ENCODE measurements around the gene MYL12B.
A peak's percentile ranks its signal among the peaks of the same experiment; 100 is the strongest.
"Not testable (repeated sequence)": the region's sequence is repeated elsewhere in the genome, so short reads cannot be mapped to it uniquely, and the experiment has no call there.

Gene MYL12B

GRCh38 chr18:3261373-3262233 lies at the start of gene MYL12B:
TSS of gene MYL12B (plus strand) at chr18:3262133. CDS start at chr18:3272899, 10,766 bp downstream.
- peak; percentile 73 for DNase-seq (ENCODE audit: low read depth)

GRCh38 chr18:3212657-3213056 lies 49.3 kb upstream of the MYL12B start:
- no peak for DNase-seq (ENCODE audit: low read depth)

GRCh38 chr18:3213300-3214059 lies 48.5 kb upstream of the MYL12B start:
- DNase-seq (ENCODE audit: low read depth): no peak

GRCh38 chr18:3214855-3215637 lies 46.9 kb upstream of the MYL12B start:
- DNase-seq (ENCODE audit: low read depth): no peak

GRCh38 chr18:3216987-3217386 lies 44.9 kb upstream of the MYL12B start:
- DNase-seq (ENCODE audit: low read depth): no peak

GRCh38 chr18:3217948-3218647 lies 43.8 kb upstream of the MYL12B start:
- DNase-seq (ENCODE audit: low read depth): no peak

- no peak for DNase-seq (ENCODE audit: low read depth)
Measured at GRCh38 chr18:3218819-3219218, 43.1 kb upstream of the MYL12B start.

- DNase-seq (ENCODE audit: low read depth): no peak
Measured at GRCh38 chr18:3219241-3219630, 42.7 kb upstream of the MYL12B start.

- DNase-seq (ENCODE audit: low read depth): no peak
Measured at GRCh38 chr18:3219631-3220335, 42.1 kb upstream of the MYL12B start, which contains the start of gene MYOM1. TSS of gene MYOM1 (minus strand) at chr18:3219968. CDS start at chr18:3215223, 4,745 bp downstream.

- not testable (repeated sequence) for DNase-seq (ENCODE audit: low read depth)
Measured at GRCh38 chr18:3220868-3221267, 41.1 kb upstream of the MYL12B start.

- no peak for DNase-seq (ENCODE audit: low read depth)
Measured at GRCh38 chr18:3221496-3221895, 40.4 kb upstream of the MYL12B start.

- no peak for DNase-seq (ENCODE audit: low read depth)
Measured at GRCh38 chr18:3223356-3223755, 38.6 kb upstream of the MYL12B start.

- DNase-seq (ENCODE audit: low read depth): no peak
Measured at GRCh38 chr18:3224223-3224622, 37.7 kb upstream of the MYL12B start.

- no peak for DNase-seq (ENCODE audit: low read depth)
Measured at GRCh38 chr18:3225588-3225987, 36.3 kb upstream of the MYL12B start.

- DNase-seq (ENCODE audit: low read depth): no peak
Measured at GRCh38 chr18:3226048-3226447, 35.9 kb upstream of the MYL12B start.

- DNase-seq (ENCODE audit: low read depth): no peak
Measured at GRCh38 chr18:3230401-3231334, 31.3 kb upstream of the MYL12B start.

- no peak for DNase-seq (ENCODE audit: low read depth)
Measured at GRCh38 chr18:3233004-3233403, 28.9 kb upstream of the MYL12B start.

GRCh38 chr18:3233433-3234168 lies 28.3 kb upstream of the MYL12B start:
- no peak for DNase-seq (ENCODE audit: low read depth)

GRCh38 chr18:3234457-3234856 lies 27.5 kb upstream of the MYL12B start:
- DNase-seq (ENCODE audit: low read depth): no peak
